ENCODE results near the gene DNAJC1.
"Not testable (repeated sequence)": the region's sequence is repeated elsewhere in the genome, so short reads cannot be mapped to it uniquely, and the experiment has no call there.

DNA sequence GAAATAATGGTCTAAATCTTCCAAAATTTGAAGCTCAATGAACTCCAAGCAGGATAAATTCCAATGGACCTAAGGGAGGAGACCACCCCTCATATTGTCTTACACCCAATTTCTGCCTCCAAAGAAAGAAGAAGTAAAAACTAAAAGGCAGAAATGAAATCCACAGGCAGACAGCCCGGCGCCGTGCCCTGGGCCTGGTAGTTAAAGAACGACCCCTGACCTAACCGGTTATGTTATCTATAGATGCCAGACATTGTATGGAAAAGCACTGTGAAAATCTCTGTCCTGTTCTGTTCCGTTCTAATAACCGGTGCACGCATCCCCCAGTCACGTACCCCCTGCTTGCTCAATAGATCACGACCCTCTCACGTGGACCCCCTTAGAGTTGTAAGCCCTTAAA is 130.8 kb downstream of the DNAJC1 start:
- TF ChIP-seq, protein P1, sequence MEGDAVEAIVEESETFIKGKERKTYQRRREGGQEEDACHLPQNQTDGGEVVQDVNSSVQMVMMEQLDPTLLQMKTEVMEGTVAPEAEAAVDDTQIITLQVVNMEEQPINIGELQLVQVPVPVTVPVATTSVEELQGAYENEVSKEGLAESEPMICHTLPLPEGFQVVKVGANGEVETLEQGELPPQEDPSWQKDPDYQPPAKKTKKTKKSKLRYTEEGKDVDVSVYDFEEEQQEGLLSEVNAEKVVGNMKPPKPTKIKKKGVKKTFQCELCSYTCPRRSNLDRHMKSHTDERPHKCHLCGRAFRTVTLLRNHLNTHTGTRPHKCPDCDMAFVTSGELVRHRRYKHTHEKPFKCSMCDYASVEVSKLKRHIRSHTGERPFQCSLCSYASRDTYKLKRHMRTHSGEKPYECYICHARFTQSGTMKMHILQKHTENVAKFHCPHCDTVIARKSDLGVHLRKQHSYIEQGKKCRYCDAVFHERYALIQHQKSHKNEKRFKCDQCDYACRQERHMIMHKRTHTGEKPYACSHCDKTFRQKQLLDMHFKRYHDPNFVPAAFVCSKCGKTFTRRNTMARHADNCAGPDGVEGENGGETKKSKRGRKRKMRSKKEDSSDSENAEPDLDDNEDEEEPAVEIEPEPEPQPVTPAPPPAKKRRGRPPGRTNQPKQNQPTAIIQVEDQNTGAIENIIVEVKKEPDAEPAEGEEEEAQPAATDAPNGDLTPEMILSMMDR (tag by site-specific recombination; IDR thresholded peaks at IDR 0.05) = not testable (repeated sequence)
- not testable (repeated sequence) for TF ChIP-seq ZFP37 (tag by site-specific recombination; IDR thresholded peaks at IDR 0.05); ZBTB20 (tag by site-specific recombination; IDR thresholded peaks at IDR 0.05); ZNF335 (tag by site-specific recombination; conservative IDR thresholded peaks at IDR 0.05); ZNF654 (tag by site-specific recombination; IDR thresholded peaks at IDR 0.05; ENCODE audit: low read depth); GLI2 (tag by site-specific recombination; IDR thresholded peaks at IDR 0.05; ENCODE audit: borderline replicate concordance, low read depth); ZNF19 (tag by site-specific recombination; IDR thresholded peaks at IDR 0.05; ENCODE audit: low read depth); PRDM1 (tag by site-specific recombination; IDR thresholded peaks at IDR 0.05); WT1 (tag by site-specific recombination; IDR thresholded peaks at IDR 0.05); ZSCAN23 (tag by site-specific recombination; IDR thresholded peaks at IDR 0.05); YY1 (tag by site-specific recombination; IDR thresholded peaks at IDR 0.05)
- TF ChIP-seq, protein P2, sequence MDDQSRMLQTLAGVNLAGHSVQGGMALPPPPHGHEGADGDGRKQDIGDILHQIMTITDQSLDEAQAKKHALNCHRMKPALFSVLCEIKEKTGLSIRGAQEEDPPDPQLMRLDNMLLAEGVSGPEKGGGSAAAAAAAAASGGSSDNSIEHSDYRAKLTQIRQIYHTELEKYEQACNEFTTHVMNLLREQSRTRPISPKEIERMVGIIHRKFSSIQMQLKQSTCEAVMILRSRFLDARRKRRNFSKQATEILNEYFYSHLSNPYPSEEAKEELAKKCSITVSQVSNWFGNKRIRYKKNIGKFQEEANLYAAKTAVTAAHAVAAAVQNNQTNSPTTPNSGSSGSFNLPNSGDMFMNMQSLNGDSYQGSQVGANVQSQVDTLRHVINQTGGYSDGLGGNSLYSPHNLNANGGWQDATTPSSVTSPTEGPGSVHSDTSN (CRISPR knock-in tag; IDR thresholded peaks at IDR 0.05) = not testable (repeated sequence)
- TF ChIP-seq, protein P3, sequence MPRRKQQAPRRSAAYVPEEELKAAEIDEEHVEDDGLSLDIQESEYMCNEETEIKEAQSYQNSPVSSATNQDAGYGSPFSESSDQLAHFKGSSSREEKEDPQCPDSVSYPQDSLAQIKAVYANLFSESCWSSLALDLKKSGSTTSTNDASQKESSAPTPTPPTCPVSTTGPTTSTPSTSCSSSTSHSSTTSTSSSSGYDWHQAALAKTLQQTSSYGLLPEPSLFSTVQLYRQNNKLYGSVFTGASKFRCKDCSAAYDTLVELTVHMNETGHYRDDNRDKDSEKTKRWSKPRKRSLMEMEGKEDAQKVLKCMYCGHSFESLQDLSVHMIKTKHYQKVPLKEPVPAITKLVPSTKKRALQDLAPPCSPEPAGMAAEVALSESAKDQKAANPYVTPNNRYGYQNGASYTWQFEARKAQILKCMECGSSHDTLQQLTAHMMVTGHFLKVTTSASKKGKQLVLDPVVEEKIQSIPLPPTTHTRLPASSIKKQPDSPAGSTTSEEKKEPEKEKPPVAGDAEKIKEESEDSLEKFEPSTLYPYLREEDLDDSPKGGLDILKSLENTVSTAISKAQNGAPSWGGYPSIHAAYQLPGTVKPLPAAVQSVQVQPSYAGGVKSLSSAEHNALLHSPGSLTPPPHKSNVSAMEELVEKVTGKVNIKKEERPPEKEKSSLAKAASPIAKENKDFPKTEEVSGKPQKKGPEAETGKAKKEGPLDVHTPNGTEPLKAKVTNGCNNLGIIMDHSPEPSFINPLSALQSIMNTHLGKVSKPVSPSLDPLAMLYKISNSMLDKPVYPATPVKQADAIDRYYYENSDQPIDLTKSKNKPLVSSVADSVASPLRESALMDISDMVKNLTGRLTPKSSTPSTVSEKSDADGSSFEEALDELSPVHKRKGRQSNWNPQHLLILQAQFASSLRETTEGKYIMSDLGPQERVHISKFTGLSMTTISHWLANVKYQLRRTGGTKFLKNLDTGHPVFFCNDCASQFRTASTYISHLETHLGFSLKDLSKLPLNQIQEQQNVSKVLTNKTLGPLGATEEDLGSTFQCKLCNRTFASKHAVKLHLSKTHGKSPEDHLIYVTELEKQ (tag by site-specific recombination; IDR thresholded peaks at IDR 0.05; ENCODE audit: borderline replicate concordance) = not testable (repeated sequence)
